ENCODE results near the gene STXBP1.
"Not testable (repeated sequence)": the region's sequence is repeated elsewhere in the genome, so short reads cannot be mapped to it uniquely, and the experiment has no call there.

Gene STXBP1

DNA sequence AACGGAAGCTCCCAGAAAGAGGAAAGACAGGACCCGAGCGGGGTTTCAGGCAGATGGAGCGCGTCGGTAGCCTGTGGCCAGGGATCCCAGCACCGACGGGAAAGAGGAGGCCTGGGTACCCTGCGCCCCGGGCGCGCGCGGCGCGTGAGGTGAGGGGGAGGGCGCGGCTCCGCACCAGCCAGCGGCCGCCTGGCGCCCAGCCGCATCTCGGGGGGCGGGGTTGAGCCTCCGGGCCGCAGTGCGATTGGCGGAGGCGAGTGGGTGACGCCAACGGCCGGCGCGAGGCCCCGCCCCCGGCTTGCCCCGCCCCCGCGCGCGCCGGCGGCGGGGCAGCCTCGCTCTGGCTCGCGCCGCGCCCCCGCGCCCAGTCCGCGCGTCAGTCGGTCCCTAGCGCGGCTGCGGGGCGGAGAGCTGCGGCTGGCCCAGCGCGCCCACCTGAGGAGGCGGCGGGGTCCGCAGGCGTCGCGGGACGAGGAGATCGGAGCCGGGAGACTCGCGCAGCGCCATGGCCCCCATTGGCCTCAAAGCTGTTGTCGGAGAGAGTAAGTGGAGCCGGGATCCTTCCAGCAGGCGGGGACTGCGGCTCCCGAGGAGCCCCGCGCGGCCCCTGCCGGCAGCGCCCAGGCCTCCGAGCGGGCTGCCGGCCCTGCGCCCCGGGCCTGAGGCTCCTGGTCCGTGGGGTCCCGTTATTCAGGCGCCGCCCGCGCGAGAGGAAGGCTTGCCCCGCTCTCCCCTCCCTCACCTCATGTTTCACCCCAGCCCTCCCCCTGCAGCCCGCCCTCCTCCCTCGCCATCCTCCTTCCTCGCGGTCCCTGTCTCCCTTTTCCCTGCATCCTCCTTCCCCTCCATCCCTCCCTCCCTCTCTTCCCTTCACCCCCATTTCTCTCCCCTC is at the start of gene STXBP1:
STXBP1 (plus strand) TSS at position 379 of the 892 bp plus-strand sequence; CDS start at position 506, 127 bp downstream.
- peak; percentile 71 for DNase-seq (ENCODE audit: low read depth)

DNA sequence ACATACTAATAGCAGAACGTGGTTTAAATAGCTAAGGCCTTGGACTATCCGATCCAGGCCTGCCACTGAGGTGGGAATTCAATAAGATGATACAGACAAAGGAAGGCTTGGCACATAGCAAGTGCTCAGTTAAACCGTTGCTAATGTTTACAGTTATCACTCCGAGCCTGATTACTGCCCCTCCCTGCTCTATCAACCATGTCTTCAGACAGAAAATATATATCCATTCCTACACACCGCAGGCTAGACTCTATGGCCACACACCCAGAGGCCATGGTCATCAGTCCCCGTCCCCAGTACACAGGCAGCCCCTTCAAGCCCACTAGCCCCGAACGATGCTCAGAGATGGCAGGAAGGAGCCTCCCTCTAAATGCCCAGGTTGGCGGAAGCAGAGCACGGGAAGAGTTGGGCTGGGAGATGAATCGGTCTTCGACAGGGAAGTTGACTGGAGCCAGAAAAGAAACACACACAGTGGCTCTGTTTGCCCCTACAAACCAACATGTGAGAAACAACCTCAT is 49.7 kb upstream of the STXBP1 start:
- DNase-seq (ENCODE audit: low read depth), result no peak

DNA sequence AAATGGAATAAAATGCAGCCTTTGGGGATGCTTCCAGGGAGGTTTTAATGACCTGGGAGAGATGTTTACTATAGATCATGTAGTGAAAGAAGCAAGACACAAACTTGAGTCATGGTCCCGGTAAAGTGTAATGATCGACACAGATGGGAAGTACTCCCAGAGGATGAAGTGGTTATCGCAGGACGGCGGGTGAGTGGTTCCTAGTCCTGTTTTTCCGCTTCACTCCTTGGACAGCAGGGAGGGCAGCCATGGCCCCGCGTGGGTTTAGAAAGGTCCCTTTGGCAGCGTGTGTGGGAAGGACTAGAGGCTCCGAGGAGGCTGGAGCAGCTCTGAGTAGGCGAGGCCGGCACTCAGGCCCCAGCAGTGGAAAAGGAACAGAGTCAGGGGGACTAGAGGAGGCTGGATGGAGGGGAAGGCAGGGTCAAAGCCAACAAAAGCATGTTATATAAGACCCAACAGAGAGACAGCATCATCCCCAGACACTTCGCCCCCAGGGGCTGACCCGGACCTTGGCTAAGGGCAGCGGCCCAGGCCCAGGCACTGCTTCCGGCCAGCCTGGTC is 49.2 kb upstream of the STXBP1 start:
- no peak for DNase-seq (ENCODE audit: low read depth)

DNA sequence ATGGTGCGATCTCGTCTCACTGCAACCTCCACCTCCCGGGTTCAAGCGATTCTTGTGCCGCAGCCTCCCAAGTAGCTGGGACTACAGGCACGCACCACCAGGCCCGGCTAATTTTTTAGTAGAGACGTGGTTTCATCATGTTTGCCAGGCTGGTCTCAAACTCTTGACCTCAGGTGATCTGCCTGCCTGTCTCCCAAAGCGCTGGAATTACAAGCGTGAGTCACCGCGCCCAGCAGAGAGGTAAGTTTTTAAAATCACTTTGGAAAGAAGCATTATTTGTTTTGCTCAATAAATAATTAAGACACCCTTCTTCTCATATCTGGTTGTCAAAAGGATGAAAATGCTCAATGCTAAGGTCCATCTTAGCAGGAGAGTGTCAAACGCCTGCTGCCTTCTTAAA is 48.5 kb upstream of the STXBP1 start:
- no peak for DNase-seq (ENCODE audit: low read depth)

GRCh38 chr9:127565231-127565630 is 46.8 kb upstream of the STXBP1 start:
- DNase-seq (ENCODE audit: low read depth), result no peak

DNA sequence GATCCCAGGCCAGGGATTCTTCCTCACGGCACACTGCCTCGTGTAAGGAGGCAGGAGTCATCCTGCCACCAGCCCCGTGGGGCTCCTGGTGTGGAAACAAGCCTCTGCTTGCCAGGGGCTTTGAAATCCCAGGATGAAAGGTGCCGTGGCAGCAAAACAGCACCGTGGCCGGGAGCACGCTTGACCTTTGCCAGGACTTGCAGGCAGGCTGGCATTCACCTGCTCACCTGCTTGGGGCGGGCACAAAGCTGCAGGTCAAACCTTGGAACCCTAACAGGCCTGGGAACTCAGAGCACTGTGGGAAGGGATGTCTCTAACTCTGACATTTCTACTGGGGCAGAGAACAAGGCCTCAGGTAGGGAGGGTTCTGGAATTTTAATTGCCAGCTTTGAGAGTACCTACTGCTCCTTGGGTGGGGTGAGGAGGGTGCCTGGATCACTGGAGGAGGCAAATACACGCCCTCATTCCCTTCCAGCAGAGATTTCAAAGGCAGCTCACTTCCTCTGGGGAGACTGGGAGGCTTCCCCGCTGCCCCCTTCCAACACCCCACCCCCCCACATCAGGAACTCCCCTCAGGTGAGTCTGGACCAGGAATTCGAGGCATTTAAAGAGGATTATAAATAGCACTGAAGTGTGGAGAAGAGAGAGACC is 45.6 kb upstream of the STXBP1 start:
- DNase-seq (ENCODE audit: low read depth), result no peak

DNA sequence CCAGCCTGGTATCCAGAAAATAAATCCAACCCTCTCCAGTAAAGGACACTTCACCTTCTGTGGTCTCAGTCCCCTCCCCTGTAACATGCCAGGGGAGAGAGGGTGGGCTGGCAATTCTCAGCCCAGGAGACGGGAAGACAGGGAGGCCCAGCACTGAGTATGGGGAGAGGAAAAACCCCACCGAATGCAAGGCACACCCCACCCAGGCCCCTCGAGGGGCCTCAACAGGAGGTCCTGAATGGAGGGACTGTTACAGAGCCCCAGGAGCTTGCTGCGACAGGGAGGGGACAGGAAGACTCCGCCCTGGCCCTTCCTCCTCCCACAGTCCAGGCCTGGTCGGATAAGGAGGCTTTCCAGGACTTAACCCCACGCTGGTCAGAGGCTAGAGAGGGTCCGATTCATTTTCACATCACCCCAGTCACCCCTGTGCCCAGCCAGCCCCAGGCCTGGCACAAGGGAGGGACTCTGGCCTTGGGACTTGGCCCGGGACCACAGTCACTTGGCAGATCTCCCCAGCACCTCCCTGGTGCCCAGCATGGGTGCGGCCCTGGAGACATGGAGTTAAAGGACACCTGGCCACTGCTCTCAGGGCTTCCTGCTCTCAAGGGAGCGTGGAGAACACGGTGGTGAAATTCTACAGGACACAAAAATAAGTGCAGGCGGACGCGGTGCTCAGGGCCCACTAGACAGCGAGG is 44.9 kb upstream of the STXBP1 start:
- no peak for DNase-seq (ENCODE audit: low read depth)

- DNase-seq (ENCODE audit: low read depth), result no peak
Measured at GRCh38 chr9:127567730-127568617, 44.1 kb upstream of the STXBP1 start.

GRCh38 chr9:127568618-127568970 is 43.5 kb upstream of the STXBP1 start:
- DNase-seq (ENCODE audit: low read depth), result no peak

GRCh38 chr9:127568971-127569885 is 42.8 kb upstream of the STXBP1 start:
- DNase-seq (ENCODE audit: low read depth), result peak; percentile 58

DNA sequence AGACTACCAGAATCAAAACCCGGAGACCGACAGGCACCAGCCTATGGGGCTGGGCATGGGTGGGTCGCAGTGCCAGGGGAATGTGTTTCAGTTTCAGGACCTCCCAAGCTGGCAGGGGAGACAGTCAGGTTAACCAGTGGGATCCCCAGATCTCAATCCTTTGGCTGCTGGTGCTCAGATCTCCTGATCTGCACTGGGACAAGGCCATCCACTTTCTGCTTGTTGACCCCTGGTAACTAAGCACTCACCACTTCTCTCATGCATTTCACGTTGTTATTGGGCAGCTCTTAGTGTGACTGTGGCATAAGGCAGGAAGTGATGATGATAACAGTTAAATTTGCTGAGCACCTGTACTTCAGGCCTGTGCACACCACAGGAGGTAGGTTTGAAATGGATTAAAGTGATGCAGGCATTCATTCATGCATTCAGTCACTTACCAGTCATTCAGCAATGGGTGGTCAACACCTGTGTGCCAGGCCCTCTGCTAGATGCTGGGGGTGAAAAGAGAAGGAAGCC is 42.1 kb upstream of the STXBP1 start:
- no peak for DNase-seq (ENCODE audit: low read depth)

GRCh38 chr9:127570533-127571111 is 41.5 kb upstream of the STXBP1 start:
- DNase-seq (ENCODE audit: low read depth), result no peak

DNA sequence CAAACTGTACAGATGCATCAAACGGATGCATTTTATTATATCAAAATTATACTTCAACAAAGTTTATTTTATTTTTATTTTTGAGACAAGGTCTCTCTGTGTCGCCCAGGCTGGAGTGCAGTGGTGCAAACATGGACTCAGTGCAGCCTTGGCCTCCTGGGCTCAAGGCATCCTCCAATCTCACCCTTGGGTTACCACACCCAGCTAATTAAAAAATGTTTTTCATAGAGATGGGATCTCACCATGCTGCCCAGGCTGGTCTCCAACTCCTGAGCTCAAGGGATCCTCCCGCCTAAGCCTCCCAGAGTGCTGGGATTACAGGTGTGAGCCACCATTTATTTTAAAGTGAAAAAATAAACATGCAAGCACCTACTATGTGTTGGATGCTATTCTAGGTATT is 40.1 kb upstream of the STXBP1 start:
- no peak for DNase-seq (ENCODE audit: low read depth)

DNA sequence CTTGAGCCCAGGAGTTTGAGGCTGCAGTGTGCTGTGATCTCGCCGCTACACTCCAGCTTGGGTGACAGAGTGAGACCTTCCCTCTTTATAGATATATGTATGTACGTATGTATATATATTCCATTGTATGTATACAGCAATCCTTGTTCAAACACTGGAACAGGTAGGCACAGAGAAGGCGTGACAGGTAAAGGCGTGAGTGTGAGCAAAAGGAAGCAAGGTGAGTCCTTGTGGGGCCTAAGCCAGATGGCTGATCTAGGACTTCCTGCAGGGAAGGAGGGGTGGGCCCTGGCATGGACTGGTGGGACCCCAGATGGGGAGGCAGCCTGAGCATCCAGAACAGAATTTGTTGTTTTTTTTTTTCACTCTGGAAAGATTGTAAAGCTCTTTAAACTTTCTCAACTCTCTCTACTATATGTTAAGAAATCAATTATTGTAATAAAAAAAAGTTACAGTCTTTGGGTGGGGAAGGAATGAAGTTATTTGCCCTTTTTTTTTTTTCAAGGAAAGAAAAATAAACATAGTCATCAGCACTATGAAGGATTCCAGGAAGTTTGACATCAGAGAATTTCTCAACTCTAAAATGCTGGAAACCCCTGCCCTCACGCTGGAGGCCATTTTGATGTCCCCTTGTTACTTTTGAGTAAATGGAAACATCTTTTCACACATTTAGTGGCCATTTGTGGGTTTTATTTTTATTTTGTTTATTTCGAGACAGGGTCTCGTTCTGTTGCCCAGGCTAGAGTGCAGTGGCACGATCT is 38.9 kb upstream of the STXBP1 start:
- DNase-seq (ENCODE audit: low read depth), result no peak

DNA sequence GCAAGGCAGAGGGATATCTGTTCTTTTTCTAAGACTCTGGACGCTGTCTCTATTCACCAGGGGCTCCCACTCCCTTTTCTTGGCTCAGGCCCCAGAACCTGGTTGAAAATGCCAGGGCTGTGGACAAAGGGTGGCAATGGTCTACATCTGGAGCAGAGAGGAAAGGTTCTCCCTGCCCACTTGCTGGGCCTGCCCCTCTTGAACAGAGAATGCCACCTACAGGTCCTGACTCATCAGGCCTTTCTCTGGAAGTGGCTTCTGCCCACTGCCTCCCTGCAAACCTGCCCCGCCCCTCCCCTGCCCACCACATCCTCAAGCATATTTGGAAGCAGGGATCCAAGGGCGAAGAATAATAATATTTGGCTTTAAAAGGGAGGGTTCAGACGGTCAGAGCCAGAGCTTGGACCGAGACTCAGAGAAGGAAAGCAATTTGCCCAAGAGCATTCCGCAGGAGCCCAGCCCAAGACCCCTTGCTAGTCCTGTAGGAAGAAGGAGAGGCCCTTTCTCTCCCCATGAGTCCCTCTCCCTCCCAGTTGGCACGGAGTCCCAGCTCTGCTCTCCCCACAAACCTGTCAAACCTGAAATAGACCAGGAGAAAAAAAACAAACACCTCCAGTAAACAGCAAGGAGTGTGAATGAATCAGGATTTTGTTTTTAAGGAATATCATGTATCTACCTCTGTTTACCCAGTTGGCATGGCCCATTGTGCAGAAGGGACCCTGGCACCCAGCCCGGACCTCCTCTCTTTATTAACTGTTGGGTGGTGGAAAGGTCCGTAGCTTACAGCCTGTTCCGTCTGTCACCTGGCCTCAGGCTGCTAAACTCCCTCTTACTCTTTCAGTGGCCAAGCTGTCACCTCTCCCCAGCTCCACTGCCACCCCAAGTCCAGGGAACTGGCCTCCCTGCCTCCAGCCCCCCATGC is 37.7 kb upstream of the STXBP1 start:
- DNase-seq (ENCODE audit: low read depth), result no peak

DNA sequence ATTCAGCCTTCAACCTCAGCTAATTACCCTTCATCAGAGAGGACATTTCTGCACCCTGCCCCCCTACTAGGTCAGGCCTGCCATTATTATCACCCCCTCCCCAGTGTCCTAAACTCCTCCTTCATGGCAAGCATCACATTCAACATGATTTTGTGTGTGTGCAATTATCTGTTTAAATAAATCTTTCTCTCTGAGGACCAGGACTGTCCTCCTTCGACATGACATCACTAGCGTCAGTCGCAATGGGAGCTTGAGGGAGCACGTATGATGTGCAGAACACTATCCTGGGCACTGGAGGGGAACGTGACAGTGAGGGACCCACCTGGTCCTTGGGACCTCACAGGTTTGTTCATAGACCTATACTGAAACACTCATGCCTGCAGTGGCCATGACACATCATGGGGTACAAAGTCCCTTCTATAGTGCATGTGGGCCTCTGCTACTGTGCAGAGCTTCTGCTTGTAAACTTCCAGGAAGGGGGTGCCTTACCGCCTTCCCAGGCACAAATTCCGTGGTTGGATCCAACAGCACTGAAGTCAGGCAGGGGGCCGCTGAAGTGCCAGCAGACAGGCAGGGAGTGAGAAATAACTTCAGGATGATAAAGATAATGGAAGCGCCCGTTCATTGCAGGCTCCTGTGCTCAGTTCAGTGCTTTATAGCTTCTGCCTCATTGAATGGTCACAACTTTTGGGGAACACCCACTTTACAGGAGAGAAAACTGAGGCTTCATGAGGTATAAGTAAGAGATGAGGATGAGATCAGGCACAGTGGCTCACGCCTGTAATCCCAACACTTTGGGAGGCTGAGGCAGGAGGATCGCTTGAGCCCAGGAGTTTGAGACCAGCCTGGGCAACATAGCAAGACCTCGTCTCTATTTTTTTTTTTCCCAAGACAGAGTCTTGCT is 36.0 kb upstream of the STXBP1 start:
- DNase-seq (ENCODE audit: low read depth), result no peak

DNA sequence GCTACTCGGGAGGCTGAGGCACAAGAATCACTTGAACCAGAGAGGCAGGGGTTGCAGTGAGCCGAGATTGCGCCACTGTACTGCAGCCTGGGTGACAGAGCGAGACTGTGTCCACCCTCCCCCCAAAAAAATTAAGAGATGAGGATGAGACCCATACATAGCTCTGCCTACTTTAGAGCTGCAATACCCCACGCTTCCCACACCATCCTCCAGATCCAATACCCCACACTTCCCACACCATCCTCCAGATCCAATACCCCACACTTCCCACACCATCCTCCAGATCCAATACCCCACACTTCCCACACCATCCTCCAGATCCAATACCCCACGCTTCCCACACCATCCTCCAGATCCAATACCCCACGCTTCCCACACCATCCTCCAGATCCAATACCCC is 34.9 kb upstream of the STXBP1 start:
- not testable (repeated sequence) for DNase-seq (ENCODE audit: low read depth)

All from stimulated activated CD8-positive, alpha-beta memory T cell treated with anti-CD3 and anti-CD28 coated beads, Interleukin-12 subunit alpha, Interleukin-12 subunit beta, amount 100 ng/mL, for 1 hour (primary cell).